Memory B cell (primary cell): ENCODE results near the gene ATP7B.

Experiments
- ATAC-seq: fragments of 150-1000 bp; cut with Tn5 transposase; 2 replicates; pipeline ENCODE4 v1.10.0; 2021; ENCODE audit warnings: low read depth, mild to moderate bottlenecking, moderate library complexity
- DNase-seq, 2 donors: peaks; one replicate each; pipeline ENCODE4 v3.0.0; 2022; ENCODE audit warnings: low spot score in 2 of 2
- H3K27ac Mint-ChIP-seq: one replicate; pipeline ENCODE4 v1.8.0; 2022; ENCODE audit warnings: mild to moderate bottlenecking, moderate library complexity, mixed read lengths
- H3K27me3 Mint-ChIP-seq: one replicate; pipeline ENCODE4 v1.8.0; 2022; ENCODE audit warnings: mixed read lengths
- H3K36me3 Mint-ChIP-seq: one replicate; pipeline ENCODE4 v1.8.0; 2022; ENCODE audit warnings: mild to moderate bottlenecking, mixed read lengths
- H3K4me1 Mint-ChIP-seq: one replicate; pipeline ENCODE4 v1.8.0; 2022; ENCODE audit warnings: mixed read lengths
- H3K4me3 Mint-ChIP-seq: one replicate; pipeline ENCODE4 v1.8.0; 2022; ENCODE audit warnings: mild to moderate bottlenecking, moderate library complexity, mixed read lengths
- H3K9me3 Mint-ChIP-seq: one replicate; pipeline ENCODE4 v1.8.0; 2022; ENCODE audit warnings: mixed read lengths

Gene ATP7B

GRCh38 chr13:52024481-52024880 is 13.2 kb upstream of the ATP7B start, which contains the start of gene UTP14C:
Gene UTP14C, plus strand, starts transcription at chr13:52024691. Its CDS starts 4,114 bp downstream, at chr13:52028805.
- no peak for ATAC-seq
- Mint-ChIP-seq H3K36me3 (peaks cover 52% of the 10 kb centered on the region), H3K27ac (no peak within 1 kb of the TSS), H3K4me1 (peaks cover 22% of the 10 kb centered on the region), H3K4me3 (no peak within 1 kb of the TSS), H3K27me3 (no peaks in the 10 kb centered on the region), H3K9me3 (peaks cover 9% of the 10 kb centered on the region)
- no peak for DNase-seq

GRCh38 chr13:52022356-52022755 is 11.1 kb upstream of the ATP7B start:
- Mint-ChIP-seq H3K36me3 (peaks cover 49% of the 10 kb centered on the region), H3K9me3 (peaks cover 6% of the 10 kb centered on the region)

GRCh38 chr13:52020191-52020590 is 8.9 kb upstream of the ATP7B start:
- Mint-ChIP-seq H3K9me3 (no peaks in the 10 kb centered on the region), H3K36me3 (peaks cover 43% of the 10 kb centered on the region), H3K27ac (no peak overlapping the region), H3K4me3 (no peak overlapping the region), H3K4me1 (peaks cover 13% of the 10 kb centered on the region), H3K27me3 (no peaks in the 10 kb centered on the region)
- ATAC-seq (no peak), DNase-seq (no peak)

More at GRCh38 chr13:52022356-52022755, 11.1 kb upstream of the ATP7B start:
- Mint-ChIP-seq H3K27me3 (no peaks in the 10 kb centered on the region), H3K4me1 (peaks cover 25% of the 10 kb centered on the region), H3K27ac (no peak overlapping the region), H3K4me3 (no peak overlapping the region)
- ATAC-seq (no peak), DNase-seq (no peak)

GRCh38 chr13:52016296-52016695 is 5.0 kb upstream of the ATP7B start:
- Mint-ChIP-seq H3K4me3 (no peak overlapping the region), H3K9me3 (no peaks in the 10 kb centered on the region), H3K36me3 (peaks cover 35% of the 10 kb centered on the region), H3K27ac (no peak overlapping the region), H3K4me1 (peaks cover 16% of the 10 kb centered on the region), H3K27me3 (no peaks in the 10 kb centered on the region)
- DNase-seq: no peak
- no peak for ATAC-seq

GRCh38 chr13:52012512-52012836 is 1.2 kb upstream of the ATP7B start:
- H3K4me1 Mint-ChIP-seq: peaks cover 13% of the 10 kb centered on the region
- peaks cover 14% of the 10 kb centered on the region for H3K36me3 Mint-ChIP-seq
- peaks cover 9% of the 10 kb centered on the region for H3K27me3 Mint-ChIP-seq
- H3K27ac Mint-ChIP-seq: peak overlapping the region; percentile 92
- DNase-seq: no peak
- peak overlapping the region; percentile 95 for H3K4me3 Mint-ChIP-seq
- no peaks in the 10 kb centered on the region for H3K9me3 Mint-ChIP-seq
- ATAC-seq: no peak

- Mint-ChIP-seq H3K27me3 (peaks cover 11% of the 10 kb centered on the region), H3K36me3 (peaks cover 12% of the 10 kb centered on the region), H3K9me3 (no peaks in the 10 kb centered on the region), H3K4me1 (peaks cover 11% of the 10 kb centered on the region), H3K27ac (peak within 1 kb of the TSS; percentile 92), H3K4me3 (peak within 1 kb of the TSS; percentile 95)
- DNase-seq: peak; percentile 99
- ATAC-seq: peak; percentile 97
Observed at GRCh38 chr13:52011632-52012511, 622 bp upstream of the ATP7B start, which contains the start of gene ALG11. Gene ALG11, plus strand, starts transcription at chr13:52012398. Its CDS starts 21 bp downstream, at chr13:52012419.

GRCh38 chr13:52009946-52010345 is 1.3 kb downstream of the ATP7B start:
- peaks cover 15% of the 10 kb centered on the region for H3K27me3 Mint-ChIP-seq
- ATAC-seq (no peak), DNase-seq (no peak)
- H3K36me3 Mint-ChIP-seq: no peaks in the 10 kb centered on the region
- H3K27ac Mint-ChIP-seq: no peak overlapping the region
- H3K4me1 Mint-ChIP-seq: peaks cover 8% of the 10 kb centered on the region
- H3K9me3 Mint-ChIP-seq: no peaks in the 10 kb centered on the region
- H3K4me3 Mint-ChIP-seq: peak overlapping the region; percentile 11

- Mint-ChIP-seq H3K27me3 (peaks cover 15% of the 10 kb centered on the region), H3K27ac (no peak overlapping the region), H3K4me3 (no peak overlapping the region), H3K36me3 (no peaks in the 10 kb centered on the region), H3K4me1 (peaks cover 5% of the 10 kb centered on the region), H3K9me3 (no peaks in the 10 kb centered on the region)
- DNase-seq (no peak), ATAC-seq (no peak)
Observed at GRCh38 chr13:52006523-52007245, 4.6 kb downstream of the ATP7B start.

- peaks cover 2% of the 10 kb centered on the region for H3K4me1 Mint-ChIP-seq
- H3K27me3 Mint-ChIP-seq: peaks cover 13% of the 10 kb centered on the region
- ATAC-seq: no peak
- H3K36me3 Mint-ChIP-seq: no peaks in the 10 kb centered on the region
- no peak for DNase-seq
- H3K4me3 Mint-ChIP-seq: no peak overlapping the region
- H3K27ac Mint-ChIP-seq: no peak overlapping the region
- no peaks in the 10 kb centered on the region for H3K9me3 Mint-ChIP-seq
Observed at GRCh38 chr13:52005841-52006522, 5.3 kb downstream of the ATP7B start.

- no peak for DNase-seq
- Mint-ChIP-seq H3K27me3 (peaks cover 15% of the 10 kb centered on the region), H3K27ac (no peak overlapping the region), H3K4me3 (no peak overlapping the region), H3K36me3 (no peaks in the 10 kb centered on the region), H3K9me3 (no peaks in the 10 kb centered on the region), H3K4me1 (no peaks in the 10 kb centered on the region)
- ATAC-seq: no peak
Observed at GRCh38 chr13:52004511-52005170, 6.6 kb downstream of the ATP7B start.

GRCh38 chr13:52003541-52003940 is 7.7 kb downstream of the ATP7B start:
- no peaks in the 10 kb centered on the region for H3K4me1 Mint-ChIP-seq
- no peak overlapping the region for H3K4me3 Mint-ChIP-seq
- no peaks in the 10 kb centered on the region for H3K36me3 Mint-ChIP-seq
- ATAC-seq: no peak
- H3K27ac Mint-ChIP-seq: no peak overlapping the region
- peaks cover 15% of the 10 kb centered on the region for H3K27me3 Mint-ChIP-seq
- no peaks in the 10 kb centered on the region for H3K9me3 Mint-ChIP-seq
- DNase-seq: no peak

GRCh38 chr13:52002361-52002760 is 8.9 kb downstream of the ATP7B start:
- ATAC-seq: no peak
- peaks cover 20% of the 10 kb centered on the region for H3K27me3 Mint-ChIP-seq
- H3K9me3 Mint-ChIP-seq: no peaks in the 10 kb centered on the region
- no peaks in the 10 kb centered on the region for H3K4me1 Mint-ChIP-seq
- H3K27ac Mint-ChIP-seq: no peak overlapping the region
- DNase-seq: no peak
- H3K36me3 Mint-ChIP-seq: no peaks in the 10 kb centered on the region
- H3K4me3 Mint-ChIP-seq: no peak overlapping the region

GRCh38 chr13:52001120-52001731 is 10.0 kb downstream of the ATP7B start:
- ATAC-seq (peak; percentile 77), DNase-seq (peak in 1 of 2 donors; percentile 11)
- H3K9me3 Mint-ChIP-seq: no peaks in the 10 kb centered on the region
- no peaks in the 10 kb centered on the region for H3K4me1 Mint-ChIP-seq
- no peak overlapping the region for H3K4me3 Mint-ChIP-seq
- H3K27ac Mint-ChIP-seq: no peak overlapping the region
- H3K36me3 Mint-ChIP-seq: no peaks in the 10 kb centered on the region
- H3K27me3 Mint-ChIP-seq: peaks cover 15% of the 10 kb centered on the region
